GM19043 (cell line): ENCODE measurements around the gene CRYGA.
A peak's percentile ranks its signal among the peaks of the same experiment; 100 is the strongest.

Source experiments
- ATAC-seq: cut with Tn5 transposase; IDR thresholded peaks from one replicate; pipeline ENCODE4 v1.9.1; 2021; ENCODE audit warnings: low read depth; ENCODE audit not compliant: unreplicated experiment

CRYGA gene

GRCh38 chr2:208163489-208163888 is at the start of gene CRYGA:
Gene CRYGA, minus strand, starts transcription at chr2:208163589. Its CDS starts 33 bp downstream, at chr2:208163556.
- no peak for ATAC-seq

GRCh38 chr2:208210688-208211451 is 47.5 kb upstream of the CRYGA start:
- ATAC-seq, result no peak

- no peak for ATAC-seq
Observed at GRCh38 chr2:208208335-208209085, 45.1 kb upstream of the CRYGA start.

- no peak for ATAC-seq
Observed at GRCh38 chr2:208207769-208208168, 44.4 kb upstream of the CRYGA start.

GRCh38 chr2:208204166-208204565 is 40.8 kb upstream of the CRYGA start:
- ATAC-seq, result no peak

- ATAC-seq, result no peak
Observed at GRCh38 chr2:208195531-208195930, 32.1 kb upstream of the CRYGA start.

GRCh38 chr2:208192611-208193236 is 29.3 kb upstream of the CRYGA start:
- ATAC-seq, result no peak

- ATAC-seq, result no peak
Observed at GRCh38 chr2:208189810-208190503, 26.6 kb upstream of the CRYGA start, which contains the start of gene C2orf80. Gene C2orf80, minus strand, starts transcription at chr2:208190030. Its CDS starts 3,044 bp downstream, at chr2:208186986.

- no peak for ATAC-seq
Observed at GRCh38 chr2:208189069-208189809, 25.9 kb upstream of the CRYGA start.

GRCh38 chr2:208186893-208187292 is 23.5 kb upstream of the CRYGA start:
- no peak for ATAC-seq

- ATAC-seq, result no peak
Observed at GRCh38 chr2:208186465-208186864, 23.1 kb upstream of the CRYGA start.

- ATAC-seq, result no peak
Observed at GRCh38 chr2:208183972-208184705, 20.8 kb upstream of the CRYGA start.

GRCh38 chr2:208183526-208183925 is 20.1 kb upstream of the CRYGA start:
- no peak for ATAC-seq

GRCh38 chr2:208182835-208183234 is 19.4 kb upstream of the CRYGA start:
- ATAC-seq, result no peak

- ATAC-seq, result no peak
Observed at GRCh38 chr2:208179028-208179609, 15.7 kb upstream of the CRYGA start.

- ATAC-seq, result no peak
Observed at GRCh38 chr2:208175840-208176153, 12.4 kb upstream of the CRYGA start.

- peak; percentile 99 for ATAC-seq
Observed at GRCh38 chr2:208175069-208175839, 11.9 kb upstream of the CRYGA start.

GRCh38 chr2:208174144-208174543 is 10.8 kb upstream of the CRYGA start:
- no peak for ATAC-seq
